ENCODE data around the gene OR6Y1. TPM values are rescaled to one million over a fixed set of nuclear protein-coding genes. Genes with fewer than 3 reads are reported as not detected.

OR6Y1 gene
- total RNA-seq, 1 donor from 2014 or later: not detected

DNA sequence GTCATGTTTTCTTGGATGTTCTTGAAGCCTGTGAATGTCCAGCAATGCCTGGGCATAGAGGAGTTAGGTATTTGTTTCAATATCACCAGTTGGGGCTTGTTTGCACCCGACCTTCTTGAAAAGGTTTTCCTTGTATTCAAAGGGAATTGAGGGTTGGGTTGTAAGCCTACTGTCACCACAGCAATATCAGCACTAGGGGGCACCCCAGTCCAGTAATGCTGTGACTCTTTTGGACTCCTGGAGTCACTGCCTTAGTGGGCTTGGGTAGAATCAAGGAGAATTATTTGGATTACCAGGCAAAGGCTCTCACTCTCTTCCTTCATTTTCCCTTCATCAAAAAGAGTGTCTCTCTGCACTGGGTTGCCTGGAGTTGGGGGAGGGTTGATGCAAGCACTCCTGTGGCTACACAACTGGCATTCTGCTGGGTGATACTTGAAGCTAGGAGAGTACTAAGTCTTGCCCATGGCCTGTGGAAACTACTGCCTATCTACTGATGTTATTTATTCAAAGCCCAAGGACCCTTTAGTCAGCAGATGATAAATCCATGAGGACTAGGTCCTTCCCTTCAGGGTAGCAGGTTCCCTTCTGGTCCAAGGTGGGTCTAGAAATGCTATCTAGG is 47.7 kb downstream of the OR6Y1 start:
- no peak for DNase-seq (ENCODE audit: low spot score)

DNA sequence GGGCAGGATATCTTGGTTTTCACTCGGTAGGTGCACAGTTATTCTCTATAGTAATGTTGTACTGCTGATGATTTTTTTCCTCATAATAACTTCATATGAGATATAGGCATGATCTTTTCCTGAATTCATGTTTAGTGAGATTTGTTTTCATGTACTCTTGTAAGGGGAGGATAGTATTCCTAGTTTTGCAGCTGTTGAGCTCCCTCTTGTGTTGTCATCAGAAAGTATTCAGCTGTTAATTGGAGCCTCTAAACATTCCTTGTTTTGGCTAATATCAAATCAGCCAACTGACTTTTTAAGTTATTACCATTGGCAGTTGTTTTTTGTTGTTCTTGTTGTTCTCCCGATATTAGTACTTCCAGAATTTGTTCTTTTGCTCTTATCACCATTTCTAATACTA is 57.8 kb downstream of the OR6Y1 start:
- DNase-seq (ENCODE audit: low spot score): no peak

DNA sequence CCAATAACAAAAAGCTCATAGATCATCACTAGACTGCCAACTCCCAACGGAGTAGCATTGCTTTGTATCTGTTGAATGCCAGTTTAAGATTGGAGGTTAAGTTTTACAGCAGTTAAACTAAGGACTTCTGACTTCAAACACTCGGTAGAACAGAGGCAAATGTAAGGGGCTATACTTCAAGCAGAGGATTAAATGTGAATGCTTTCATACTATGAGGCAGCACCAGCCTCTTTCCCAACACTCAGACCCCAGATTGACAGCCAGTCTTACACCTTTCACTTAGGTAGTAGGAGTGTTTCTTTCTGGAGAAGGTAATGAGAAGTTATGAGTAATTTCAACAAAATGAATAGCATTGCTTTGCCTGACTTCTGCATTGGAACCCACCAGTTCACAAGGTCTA is 59.4 kb downstream of the OR6Y1 start:
- no peak for DNase-seq (ENCODE audit: low spot score)

Other genes with a start within 250 kb of the OR6Y1 start
- gene CD1B, start 222.9 kb downstream of the OR6Y1 start, total RNA-seq: not detected
- 0.52 TPM for gene CD1E, start 200.5 kb downstream of the OR6Y1 start, total RNA-seq
- not detected for gene OR10T2, start 154.9 kb downstream of the OR6Y1 start, total RNA-seq
- not detected for gene OR10K2, start 128.2 kb downstream of the OR6Y1 start, total RNA-seq
- not detected for gene OR10K1, start 92.6 kb downstream of the OR6Y1 start, total RNA-seq
- gene OR10R2, start 82.2 kb downstream of the OR6Y1 start, total RNA-seq: not detected
- not detected for gene OR6P1, start 16.2 kb upstream of the OR6Y1 start, total RNA-seq
- gene OR10X1, start 25.5 kb upstream of the OR6Y1 start, total RNA-seq: not detected
- gene OR10Z1, start 50.9 kb upstream of the OR6Y1 start, total RNA-seq: not detected
- not detected for gene SPTA1, start 132.3 kb upstream of the OR6Y1 start, total RNA-seq
- gene OR6K2, start 146.2 kb upstream of the OR6Y1 start, total RNA-seq: not detected
- gene OR6K3, start 166.3 kb upstream of the OR6Y1 start, total RNA-seq: not detected
- not detected for gene OR6K6, start 200.3 kb upstream of the OR6Y1 start, total RNA-seq
- gene OR6N1, start 217.8 kb upstream of the OR6Y1 start, total RNA-seq: not detected
- not detected for gene OR6N2, start 226.8 kb upstream of the OR6Y1 start, total RNA-seq

Measured in ureter (tissue), 1 donor.